LNCAP (cell line): ENCODE results near the gene FGFBP1.

Source experiments
- CTCF ChIP-seq: fragments of 450-650 bp; IDR thresholded peaks from 2 replicates; pipeline ENCODE4 v1.5.1; 2017; ENCODE audit warnings: mild to moderate bottlenecking

FGFBP1 gene

GRCh38 chr4:15894921-15895916 lies 43.3 kb downstream of the FGFBP1 start:
- no peak for TF ChIP-seq CTCF

GRCh38 chr4:15894393-15894792 lies 44.1 kb downstream of the FGFBP1 start:
- TF ChIP-seq CTCF = no peak

- TF ChIP-seq CTCF = no peak
Observed at GRCh38 chr4:15893962-15894361, 44.6 kb downstream of the FGFBP1 start.

- TF ChIP-seq CTCF = no peak
Observed at GRCh38 chr4:15891312-15891711, 47.2 kb downstream of the FGFBP1 start.

- no peak for TF ChIP-seq CTCF
Observed at GRCh38 chr4:15890246-15890829, 48.2 kb downstream of the FGFBP1 start.

- TF ChIP-seq CTCF = no peak
Observed at GRCh38 chr4:15888515-15888914, 50.0 kb downstream of the FGFBP1 start.
